HEK293 (cell line): Measurements from ENCODE around the gene DDX27.

Source experiments
- ATF2 ChIP-seq: fragments of 450-650 bp; formaldehyde crosslinking; IDR thresholded peaks from 2 replicates; pipeline ENCODE4 v1.5.1; 2016; ENCODE audit warnings: missing biosample characterization, missing genetic modification characterization, low read depth
- HOXC10 ChIP-seq: sonication (generic); formaldehyde crosslinking; IDR thresholded peaks from 2 replicates; pipeline ENCODE4 v1.8.1; 2023; ENCODE audit warnings: mild to moderate bottlenecking, missing genetic modification reagents
- KLF10 ChIP-seq: fragments of 450-650 bp; IDR thresholded peaks from 2 replicates; pipeline ENCODE4 v1.5.1; 2018; ENCODE audit warnings: missing biosample characterization, mild to moderate bottlenecking, missing genetic modification characterization
- KLF9 ChIP-seq: fragments of 450-650 bp; formaldehyde crosslinking; IDR thresholded peaks from 2 replicates; pipeline ENCODE4 v1.5.1; 2016; ENCODE audit warnings: missing biosample characterization, missing genetic modification characterization, low read depth
- PATZ1 ChIP-seq: fragments of 450-650 bp; formaldehyde crosslinking; IDR thresholded peaks from 2 replicates; pipeline ENCODE4 v1.5.1; 2016; ENCODE audit warnings: missing biosample characterization, missing genetic modification characterization
- TCF7L2 ChIP-seq: IDR thresholded peaks from 2 replicates; pipeline ENCODE4 v1.6.1; 2011; ENCODE audit warnings: low read depth, mild to moderate bottlenecking, inconsistent platforms, low read length, moderate library complexity, borderline replicate concordance
- TRIM28 ChIP-seq: IDR thresholded peaks from 2 replicates; pipeline ENCODE4 v1.6.1; 2011; ENCODE audit warnings: low read length, control low read depth, borderline replicate concordance
- YY1 ChIP-seq: fragments of 450-650 bp; formaldehyde crosslinking; IDR thresholded peaks from 2 replicates; pipeline ENCODE4 v1.5.1; 2018; ENCODE audit warnings: missing biosample characterization, missing genetic modification characterization
- YY2 ChIP-seq: fragments of 450-650 bp; formaldehyde crosslinking; IDR thresholded peaks from 2 replicates; pipeline ENCODE4 v1.5.1; 2016; ENCODE audit warnings: missing biosample characterization, missing genetic modification characterization
- ZBTB6 ChIP-seq: fragments of 450-650 bp; formaldehyde crosslinking; IDR thresholded peaks from 2 replicates; pipeline ENCODE4 v1.5.1; 2017; ENCODE audit warnings: missing biosample characterization, missing genetic modification characterization
- ZNF211 ChIP-seq: fragments of 450-650 bp; formaldehyde crosslinking; IDR thresholded peaks from 2 replicates; pipeline ENCODE4 v1.5.1; 2016; ENCODE audit warnings: low read depth, missing biosample characterization, missing genetic modification characterization
- ZNF26 ChIP-seq: fragments of 450-650 bp; formaldehyde crosslinking; IDR thresholded peaks from 2 replicates; pipeline ENCODE4 v1.5.1; 2016; ENCODE audit warnings: missing biosample characterization, missing genetic modification characterization
- ZNF354C ChIP-seq: fragments of 450-650 bp; formaldehyde crosslinking; IDR thresholded peaks from 2 replicates; pipeline ENCODE4 v1.5.1; 2016; ENCODE audit warnings: missing biosample characterization, missing genetic modification characterization, low read depth, borderline replicate concordance
- ZNF394 ChIP-seq: fragments of 450-650 bp; formaldehyde crosslinking; IDR thresholded peaks from 2 replicates; pipeline ENCODE4 v1.5.1; 2016; ENCODE audit warnings: missing biosample characterization, missing genetic modification characterization, mild to moderate bottlenecking, moderate library complexity, borderline replicate concordance
- ZNF426 ChIP-seq: fragments of 450-650 bp; formaldehyde crosslinking; IDR thresholded peaks from 2 replicates; pipeline ENCODE4 v1.5.1; 2017; ENCODE audit warnings: missing biosample characterization, missing genetic modification characterization, mild to moderate bottlenecking, inconsistent platforms, moderate library complexity
- ZNF449 ChIP-seq: fragments of 450-650 bp; formaldehyde crosslinking; IDR thresholded peaks from 2 replicates; pipeline ENCODE4 v1.5.1; 2017; ENCODE audit warnings: missing biosample characterization, mild to moderate bottlenecking, missing genetic modification characterization, moderate library complexity
- ZNF514 ChIP-seq: fragments of 450-650 bp; formaldehyde crosslinking; IDR thresholded peaks from 2 replicates; pipeline ENCODE4 v1.5.1; 2016; ENCODE audit warnings: missing biosample characterization, missing genetic modification characterization
- ZNF626 ChIP-seq: fragments of 450-650 bp; sonication (Bioruptor Pico); formaldehyde crosslinking; IDR thresholded peaks from 2 replicates; pipeline ENCODE4 v1.5.1; 2018; ENCODE audit warnings: missing biosample characterization, missing genetic modification characterization, inconsistent platforms
- ZNF658 ChIP-seq: fragments of 450-650 bp; formaldehyde crosslinking; IDR thresholded peaks from 2 replicates; pipeline ENCODE4; 2016; ENCODE audit warnings: missing biosample characterization, missing genetic modification characterization
- ZNF664 ChIP-seq: fragments of 450-650 bp; formaldehyde crosslinking; IDR thresholded peaks from 2 replicates; pipeline ENCODE4 v1.5.1; 2016; ENCODE audit warnings: missing biosample characterization, missing genetic modification characterization
- ZNF701 ChIP-seq: fragments of 450-650 bp; formaldehyde crosslinking; IDR thresholded peaks from 2 replicates; pipeline ENCODE4 v1.5.1; 2016; ENCODE audit warnings: missing biosample characterization, missing genetic modification characterization
- ZNF830 ChIP-seq: fragments of 450-650 bp; IDR thresholded peaks from 2 replicates; pipeline ENCODE4 v1.5.0; 2018; ENCODE audit warnings: missing biosample characterization, missing genetic modification characterization, low read depth, mild to moderate bottlenecking, moderate library complexity

The DDX27 gene

GRCh38 chr20:49278036-49278817 is 59.0 kb downstream of the DDX27 start, which contains the start of gene ZNFX1 (continued):
- no peak for TF ChIP-seq TCF7L2
- TF ChIP-seq PATZ1 (tag by site-specific recombination) = no peak
- TF ChIP-seq KLF10 = peak; percentile 96
- TF ChIP-seq ZNF626 (tag by site-specific recombination) = no peak
- no peak for TF ChIP-seq TRIM28
- peak; percentile 21; the same call in 1 of the 2 replicates for TF ChIP-seq ZNF664 (tag by site-specific recombination)
- TF ChIP-seq HOXC10 (CRISPR knock-in tag) = 0 out of 2 replicates have a peak, but pooled peaks have one; percentile 19
- no peak for TF ChIP-seq ZNF426 (tag by site-specific recombination)
- no peak for TF ChIP-seq ZNF26 (tag by site-specific recombination)
- no peak for TF ChIP-seq ZNF211 (tag by site-specific recombination)
- peak; percentile 86 for TF ChIP-seq ZNF394
- TF ChIP-seq ZNF658 (tag by site-specific recombination) = no peak
- peak; percentile 66; the same call in 1 of the 2 replicates for TF ChIP-seq ZBTB6 (tag by site-specific recombination)
- peak; percentile 97 for TF ChIP-seq KLF9 (tag by site-specific recombination)
- no peak for TF ChIP-seq ZNF354C
- TF ChIP-seq ATF2 = no peak
- no peak for TF ChIP-seq ZNF514 (tag by site-specific recombination)
- TF ChIP-seq YY1 (tag by site-specific recombination) = peak; percentile 87
- no peak for TF ChIP-seq ZNF830
- peak; percentile 34; the same call in 1 of the 2 replicates for TF ChIP-seq ZNF449
- no peak for TF ChIP-seq ZNF701 (tag by site-specific recombination)
- TF ChIP-seq YY2 = peak; percentile 92
